ENCODE data around the gene PSPC1.
"Not testable (repeated sequence)": the region's sequence is repeated elsewhere in the genome, so short reads cannot be mapped to it uniquely, and the experiment has no call there.

Gene PSPC1

DNA sequence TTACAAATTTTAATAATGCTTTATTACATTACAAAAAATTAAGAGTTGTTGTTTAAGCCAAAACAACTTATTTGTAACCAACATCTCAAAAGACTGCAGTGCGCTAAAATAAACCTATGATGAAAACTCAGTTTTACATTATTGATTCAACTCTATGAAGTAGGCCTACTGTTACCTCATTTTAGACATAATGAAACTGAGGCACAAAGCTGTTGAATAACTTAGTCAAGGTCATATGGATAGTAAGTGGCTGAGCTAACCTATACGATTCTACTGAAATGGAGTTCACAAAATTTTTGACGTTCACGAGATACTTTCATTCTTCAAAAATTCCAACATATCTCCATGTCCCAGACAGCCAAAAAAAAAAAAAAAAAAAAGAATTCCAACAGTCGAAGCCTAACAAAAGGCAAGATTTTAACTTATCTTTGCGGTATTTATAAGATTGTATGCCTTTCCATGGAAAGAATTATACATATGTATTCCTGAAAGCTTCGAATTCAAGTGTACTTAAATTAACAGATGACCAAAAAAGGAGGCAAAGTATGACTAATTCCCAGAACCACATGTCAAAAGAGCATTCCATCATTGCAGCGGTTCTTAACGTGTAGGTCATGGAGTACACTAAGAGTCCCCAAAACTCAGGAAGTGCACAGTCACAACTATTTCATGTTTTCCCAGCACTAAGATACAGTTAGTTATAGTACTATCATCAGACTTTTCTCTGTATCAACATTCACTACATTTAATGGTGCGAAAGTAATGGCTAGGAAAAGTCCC is 69.4 kb downstream of the PSPC1 start:
- Histone ChIP-seq H3K4me3 (ENCODE audit: low read length) (no peak overlapping the region), H3K4me2 (ENCODE audit: low read length) (no peak overlapping the region), H3F3A (ENCODE audit: control insufficient read depth, insufficient read depth) (peaks cover 4% of the 10 kb centered on the region), H3K9me2 (replicated peaks; ENCODE audit: control insufficient read depth, low read length) (no peaks in the 10 kb centered on the region), H3K27me3 (ENCODE audit: control insufficient read depth, low read length) (no peaks in the 10 kb centered on the region), H3K27ac (ENCODE audit: low read depth, low read length) (no peak overlapping the region), H3K36me3 (ENCODE audit: control insufficient read depth, low read length) (peaks cover 28% of the 10 kb centered on the region), H3K79me2 (ENCODE audit: control insufficient read depth, low read length) (peaks cover 9% of the 10 kb centered on the region; the same call in 1 of the 2 replicates), H4K20me1 (ENCODE audit: control insufficient read depth, insufficient read depth, low read depth, low read length) (no peaks in the 10 kb centered on the region), H3K9me3 (ENCODE audit: control insufficient read depth, insufficient read depth, low read length) (no peaks in the 10 kb centered on the region), H3K4me1 (ENCODE audit: control insufficient read depth, low read length) (no peaks in the 10 kb centered on the region)
- TF ChIP-seq CTCF (IDR thresholded peaks at IDR 0.05; ENCODE audit: low read depth, low read length, poor library complexity, severe bottlenecking) (no peak), EZH2phosphoT487 (IDR thresholded peaks at IDR 0.05; ENCODE audit: borderline replicate concordance, low read length) (no peak)

DNA sequence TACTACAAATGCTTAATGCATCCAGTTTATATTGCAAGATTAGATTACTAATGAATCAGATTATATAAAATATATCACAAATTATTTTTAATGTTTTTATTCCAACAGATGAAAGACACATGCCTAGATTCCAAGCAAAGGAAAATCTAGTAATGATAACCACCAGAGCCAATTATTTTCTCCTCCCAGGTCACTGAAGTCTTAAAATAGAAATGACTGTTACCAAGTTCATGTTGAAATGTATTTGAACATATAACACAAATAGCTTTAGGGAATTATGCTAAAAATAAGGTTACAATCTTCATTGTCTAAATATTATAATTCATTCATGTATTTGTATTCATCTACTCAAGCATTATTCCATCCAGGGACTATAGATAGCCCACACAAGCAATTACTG is 73.0 kb downstream of the PSPC1 start:
- H3K4me1 ChIP-seq (ENCODE audit: control insufficient read depth, low read length); H3K4me2 ChIP-seq (ENCODE audit: low read length); H4K20me1 ChIP-seq (ENCODE audit: control insufficient read depth, insufficient read depth, low read depth, low read length); H3K9me3 ChIP-seq (ENCODE audit: control insufficient read depth, insufficient read depth, low read length); H3K79me2 ChIP-seq (ENCODE audit: control insufficient read depth, low read length); H3K27me3 ChIP-seq (ENCODE audit: control insufficient read depth, low read length); H3K4me3 ChIP-seq (ENCODE audit: low read length); H3F3A ChIP-seq (ENCODE audit: control insufficient read depth, insufficient read depth); H3K9me2 ChIP-seq (replicated peaks; ENCODE audit: control insufficient read depth, low read length); H3K27ac ChIP-seq (ENCODE audit: low read depth, low read length): not testable (repeated sequence)
- peaks cover 20% of the 10 kb centered on the region for H3K36me3 ChIP-seq (ENCODE audit: control insufficient read depth, low read length)

- not testable (repeated sequence) for H3K4me2 ChIP-seq (ENCODE audit: low read length); H3K27ac ChIP-seq (ENCODE audit: low read depth, low read length); H4K20me1 ChIP-seq (ENCODE audit: control insufficient read depth, insufficient read depth, low read depth, low read length); H3K9me2 ChIP-seq (replicated peaks; ENCODE audit: control insufficient read depth, low read length); H3F3A ChIP-seq (ENCODE audit: control insufficient read depth, insufficient read depth); H3K4me1 ChIP-seq (ENCODE audit: control insufficient read depth, low read length); H3K4me3 ChIP-seq (ENCODE audit: low read length); H3K27me3 ChIP-seq (ENCODE audit: control insufficient read depth, low read length); H3K79me2 ChIP-seq (ENCODE audit: control insufficient read depth, low read length); H3K9me3 ChIP-seq (ENCODE audit: control insufficient read depth, insufficient read depth, low read length)
- H3K36me3 ChIP-seq (ENCODE audit: control insufficient read depth, low read length) = peaks cover 15% of the 10 kb centered on the region
Observed at GRCh38 chr13:19709039-19709438, 73.7 kb downstream of the PSPC1 start.

DNA sequence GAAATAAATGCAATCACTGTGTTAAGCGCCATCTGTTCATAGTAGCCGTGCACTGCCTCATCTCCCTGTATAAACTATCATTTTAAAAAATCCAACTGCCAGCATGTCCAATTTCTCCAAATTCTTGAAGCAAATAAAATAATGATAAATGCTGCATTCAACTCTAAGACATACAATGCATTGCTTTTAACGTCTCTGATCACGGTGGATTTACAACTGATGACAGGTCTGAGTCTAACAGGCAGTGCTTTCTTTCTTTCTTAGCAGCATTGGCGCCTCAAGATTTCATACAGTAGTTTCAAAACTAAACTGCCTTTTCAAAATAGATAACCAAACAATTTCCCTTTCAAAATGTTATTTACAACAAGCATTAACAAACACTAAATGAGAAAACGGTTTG is 78.5 kb downstream of the PSPC1 start:
- not testable (repeated sequence) for H3K4me3 ChIP-seq (ENCODE audit: low read length); H3K4me2 ChIP-seq (ENCODE audit: low read length); H3K79me2 ChIP-seq (ENCODE audit: control insufficient read depth, low read length); H3K9me3 ChIP-seq (ENCODE audit: control insufficient read depth, insufficient read depth, low read length); H3K27ac ChIP-seq (ENCODE audit: low read depth, low read length); H3F3A ChIP-seq (ENCODE audit: control insufficient read depth, insufficient read depth); H3K9me2 ChIP-seq (replicated peaks; ENCODE audit: control insufficient read depth, low read length); H3K27me3 ChIP-seq (ENCODE audit: control insufficient read depth, low read length); H3K4me1 ChIP-seq (ENCODE audit: control insufficient read depth, low read length); H4K20me1 ChIP-seq (ENCODE audit: control insufficient read depth, insufficient read depth, low read depth, low read length)
- peaks cover 20% of the 10 kb centered on the region for H3K36me3 ChIP-seq (ENCODE audit: control insufficient read depth, low read length)

GRCh38 chr13:19701619-19702018 is 81.1 kb downstream of the PSPC1 start:
- not testable (repeated sequence) for H4K20me1 ChIP-seq (ENCODE audit: control insufficient read depth, insufficient read depth, low read depth, low read length); H3K79me2 ChIP-seq (ENCODE audit: control insufficient read depth, low read length); H3K4me1 ChIP-seq (ENCODE audit: control insufficient read depth, low read length); H3K9me2 ChIP-seq (replicated peaks; ENCODE audit: control insufficient read depth, low read length); H3K27me3 ChIP-seq (ENCODE audit: control insufficient read depth, low read length); H3K9me3 ChIP-seq (ENCODE audit: control insufficient read depth, insufficient read depth, low read length); H3F3A ChIP-seq (ENCODE audit: control insufficient read depth, insufficient read depth); H3K4me3 ChIP-seq (ENCODE audit: low read length); H3K4me2 ChIP-seq (ENCODE audit: low read length); H3K27ac ChIP-seq (ENCODE audit: low read depth, low read length)
- peaks cover 17% of the 10 kb centered on the region for H3K36me3 ChIP-seq (ENCODE audit: control insufficient read depth, low read length)

- not testable (repeated sequence) for H3K79me2 ChIP-seq (ENCODE audit: control insufficient read depth, low read length); H3K27me3 ChIP-seq (ENCODE audit: control insufficient read depth, low read length)
Observed at GRCh38 chr13:19700963-19701362, 81.8 kb downstream of the PSPC1 start.

More at GRCh38 chr13:19700963-19701362, 81.8 kb downstream of the PSPC1 start:
- H3K9me2 ChIP-seq (replicated peaks; ENCODE audit: control insufficient read depth, low read length); H3K4me2 ChIP-seq (ENCODE audit: low read length); H3K4me1 ChIP-seq (ENCODE audit: control insufficient read depth, low read length); H3K27ac ChIP-seq (ENCODE audit: low read depth, low read length); H3K9me3 ChIP-seq (ENCODE audit: control insufficient read depth, insufficient read depth, low read length); H4K20me1 ChIP-seq (ENCODE audit: control insufficient read depth, insufficient read depth, low read depth, low read length); H3F3A ChIP-seq (ENCODE audit: control insufficient read depth, insufficient read depth); H3K4me3 ChIP-seq (ENCODE audit: low read length): not testable (repeated sequence)
- H3K36me3 ChIP-seq (ENCODE audit: control insufficient read depth, low read length) = peaks cover 16% of the 10 kb centered on the region

All from DOHH2 (cell line).